Transverse colon (tissue), 4 donors: ENCODE measurements around the gene RALGPS1. TPM values are rescaled to one million over a fixed set of nuclear protein-coding genes. Genes with fewer than 3 reads are reported as not detected.

Source experiments
- DNase-seq: peaks from one replicate; pipeline ENCODE4 v3.0.0-alpha.2; 2019
- H3K27ac ChIP-seq, 4 donors: fragments of 200-600 bp; sonication (generic); 2 replicates each; pipeline ENCODE4 v1.5.1; 2016 to 2018; ENCODE audit warnings: inconsistent platforms in 4 of 4
- H3K27me3 ChIP-seq: fragments of 200-600 bp; sonication (generic); 2 replicates; pipeline ENCODE4 v1.5.1; 2017; ENCODE audit warnings: inconsistent platforms
- H3K36me3 ChIP-seq, 4 donors: fragments of 200-600 bp; sonication (generic); 2 replicates each; pipeline ENCODE4 v1.5.1; 2017 to 2019; ENCODE audit warnings: inconsistent platforms in 4 of 4
- H3K4me1 ChIP-seq, 4 donors: fragments of 200-600 bp; sonication (generic); 2 replicates each; pipeline ENCODE4 v1.5.1; 2017 to 2020; ENCODE audit warnings: inconsistent platforms in 4 of 4
- H3K4me3 ChIP-seq, 4 donors: fragments of 200-600 bp; sonication (generic); 1 replicate in 1 of 4; 2 replicates in 3 of 4; pipeline versions ENCODE4 v1.5.1 to v1.6.1; 2017 to 2019; ENCODE audit warnings: inconsistent platforms in 4 of 4
- H3K9me3 ChIP-seq, 2 donors: fragments of 200-600 bp; sonication (generic); 2 replicates each; pipeline ENCODE4 v1.5.1; 2017 to 2019; ENCODE audit warnings: inconsistent platforms in 2 of 2
- CTCF ChIP-seq, 5 experiments: fragments of 200-600 bp in 3 of 5; fragments of 450-650 bp in 2 of 5; sonication (generic) in 3 of 5; IDR thresholded peaks; 1 replicate in 2 of 5; 2 replicates in 3 of 5; pipeline ENCODE4 v1.5.1; 2016 to 2017; ENCODE audit warnings: antibody characterized with exemption in 5 of 5, inconsistent platforms in 3 of 5, mild to moderate bottlenecking in 2 of 5, moderate library complexity in 1 of 5
- EP300 ChIP-seq: sonication (generic); formaldehyde crosslinking; IDR thresholded peaks from one replicate; pipeline ENCODE4 v1.6.1; 2017; ENCODE audit warnings: antibody characterized with exemption, low read depth
- POLR2A ChIP-seq: fragments of 450-650 bp; IDR thresholded peaks from one replicate; pipeline ENCODE4 v1.6.1; 2016; ENCODE audit warnings: antibody characterized with exemption, mild to moderate bottlenecking, moderate library complexity
- POLR2AphosphoS5 ChIP-seq, 3 donors: sonication (generic); formaldehyde crosslinking; IDR thresholded peaks; one replicate each; pipeline ENCODE4 v1.6.1; 2016; ENCODE audit warnings: antibody characterized with exemption in 3 of 3
- WGBS, 2 donors: methylation state at CpG; one replicate each; pipeline ENCODE4 v1.1.5; 2018; ENCODE audit warnings: low coverage in 1 of 2; 5-methylcytosine and 5-hydroxymethylcytosine counted together
- in situ Hi-C, 4 donors: fragments of 200-750 bp; cut with MboI; loops; one replicate each; pipeline versions ENCODE4 v1.15.0 to v1.15.1; 2017; ENCODE audit warnings: low sequenced_read_pairs in 3 of 4, low pct_ligation_motif_present in 1 of 4, low pct_unique_long_range_greater_than_20kb in 1 of 4
- intact Hi-C: fragments of 100-400 bp; cut with DNase I; formaldehyde crosslinking; loops from one replicate; pipeline ENCODE4 v1.15.1; 2023; ENCODE audit warnings: low total_unique reads
- total RNA-seq, 4 donors: library from RNA; depleted of rRNA; stranded (reverse); fragments of >200 nt; gene quantifications; one replicate each; pipeline ENCODE4 v1.1.0, GENCODE V29; 2016

The RALGPS1 gene
- total RNA-seq, 4 donors from 2014 or later = 46.0 to 119 (median 87.6) TPM

- no peak for TF ChIP-seq CTCF (IDR thresholded peaks at IDR 0.05)
- no peak for TF ChIP-seq EP300
- no peak for TF ChIP-seq POLR2AphosphoS5 (IDR thresholded peaks at IDR 0.05)
- TF ChIP-seq POLR2A = no peak
- in situ Hi-C loops (no loop called here), intact Hi-C loops (no loop called here)
- Histone ChIP-seq H3K9me3 (no peaks in the 10 kb centered on the region), H3K4me3 (no peak overlapping the region), H3K27ac (peak overlapping the region in 1 of 4 donors; percentile 13), H3K27me3 (no peaks in the 10 kb centered on the region), H3K36me3 (no peaks in the 10 kb centered on the region), H3K4me1 (peaks cover 0 to 16% (median 2%) of the 10 kb centered on the region in 4 donors)
- no peak for DNase-seq
- WGBS, 2 donors = 92% methylated on average over 2 to 5 of the region's 5 CpGs
These were observed 162.5 kb downstream of the RALGPS1 start for GRCh38 chr9:127076860-127077643.

GRCh38 chr9:127077644-127077946 is 163.0 kb downstream of the RALGPS1 start:
- TF ChIP-seq EP300 (no peak), CTCF (IDR thresholded peaks at IDR 0.05) (no peak), POLR2AphosphoS5 (IDR thresholded peaks at IDR 0.05) (no peak), POLR2A (no peak)
- no peak for DNase-seq

GRCh38 chr9:127078336-127078735 is 163.8 kb downstream of the RALGPS1 start:
- intact Hi-C loops = no loop called here
- Histone ChIP-seq H3K36me3 (no peaks in the 10 kb centered on the region), H3K27me3 (no peaks in the 10 kb centered on the region), H3K4me1 (peaks cover 0 to 16% (median 2%) of the 10 kb centered on the region in 4 donors), H3K9me3 (no peaks in the 10 kb centered on the region), H3K4me3 (no peak overlapping the region), H3K27ac (no peak overlapping the region)
- TF ChIP-seq CTCF (IDR thresholded peaks at IDR 0.05) = no peak
- TF ChIP-seq POLR2AphosphoS5 (IDR thresholded peaks at IDR 0.05) = no peak
- TF ChIP-seq EP300 = no peak
- no peak for TF ChIP-seq POLR2A
- in situ Hi-C loops = no loop called here
- WGBS, 2 donors = 84 to 98% methylated on average over 6 of the region's 6 CpGs
- DNase-seq = no peak

More at GRCh38 chr9:127077644-127077946, 163.0 kb downstream of the RALGPS1 start:
- H3K4me1 ChIP-seq = peaks cover 0 to 16% (median 2%) of the 10 kb centered on the region in 4 donors
- intact Hi-C loops (no loop called here), in situ Hi-C loops (no loop called here)
- no peaks in the 10 kb centered on the region for H3K27me3 ChIP-seq
- 83% methylated on average over 2 of the region's 2 CpGs; no CpG with 5 or more reads in 1 of the 2 donors for WGBS, 2 donors
- no peaks in the 10 kb centered on the region for H3K9me3 ChIP-seq
- no peak overlapping the region for H3K27ac ChIP-seq
- H3K4me3 ChIP-seq = no peak overlapping the region
- H3K36me3 ChIP-seq = no peaks in the 10 kb centered on the region

- TF ChIP-seq POLR2A (no peak), CTCF (IDR thresholded peaks at IDR 0.05) (no peak), POLR2AphosphoS5 (IDR thresholded peaks at IDR 0.05) (no peak), EP300 (no peak)
- H3K4me3 ChIP-seq = no peak overlapping the region
- intact Hi-C loops (no loop called here), in situ Hi-C loops (no loop called here)
- H3K9me3 ChIP-seq = no peaks in the 10 kb centered on the region
- peaks cover 0 to 16% (median 2%) of the 10 kb centered on the region in 4 donors for H3K4me1 ChIP-seq
- no peak overlapping the region for H3K27ac ChIP-seq
- 94% methylated on average over 1 of the region's 1 CpG; no CpG with 5 or more reads in 1 of the 2 donors for WGBS, 2 donors
- no peak for DNase-seq
- H3K36me3 ChIP-seq = no peaks in the 10 kb centered on the region
- H3K27me3 ChIP-seq = no peaks in the 10 kb centered on the region
These were observed 164.4 kb downstream of the RALGPS1 start for GRCh38 chr9:127078988-127079387.
